ENCODE results near the gene GRM5. TPM values are rescaled to one million over a fixed set of nuclear protein-coding genes. Genes with fewer than 3 reads are reported as not detected.
A peak's percentile ranks its signal among the peaks of the same experiment; 100 is the strongest.
"Not testable (repeated sequence)": the region's sequence is repeated elsewhere in the genome, so short reads cannot be mapped to it uniquely, and the experiment has no call there.

GRM5 gene
- 0.05 TPM for polyA plus RNA-seq (ENCODE audit: insufficient read length)

- DNase-seq = not testable (repeated sequence)
Observed at GRCh38 chr11:89065651-89066201, at the start of gene GRM5. TSS of gene GRM5 (minus strand) at chr11:89065982. CDS start at chr11:89047872, 18,110 bp downstream.

GRCh38 chr11:89097956-89098355 lies 32.2 kb upstream of the GRM5 start:
- peak; percentile 2 for DNase-seq

- DNase-seq = not testable (repeated sequence)
Observed at GRCh38 chr11:89093806-89094205, 28.0 kb upstream of the GRM5 start.

- DNase-seq = not testable (repeated sequence)
Observed at GRCh38 chr11:89084951-89085350, 19.2 kb upstream of the GRM5 start.

- not testable (repeated sequence) for DNase-seq
Observed at GRCh38 chr11:89070911-89071310, 5.1 kb upstream of the GRM5 start.

GRCh38 chr11:89067264-89067663 lies 1.5 kb upstream of the GRM5 start:
- no peak for DNase-seq

- DNase-seq = no peak
Observed at GRCh38 chr11:89065066-89065465, 716 bp downstream of the GRM5 start.

GRCh38 chr11:89063481-89063951 lies 2.3 kb downstream of the GRM5 start:
- not testable (repeated sequence) for DNase-seq

GRCh38 chr11:89062771-89063298 lies 2.9 kb downstream of the GRM5 start:
- not testable (repeated sequence) for DNase-seq

- DNase-seq = peak; percentile 4
Observed at GRCh38 chr11:89061839-89062238, 3.9 kb downstream of the GRM5 start.

GRCh38 chr11:89057406-89057805 lies 8.4 kb downstream of the GRM5 start:
- DNase-seq = not testable (repeated sequence)

GRCh38 chr11:89052220-89052619 lies 13.6 kb downstream of the GRM5 start:
- DNase-seq = no peak

- not testable (repeated sequence) for DNase-seq
Observed at GRCh38 chr11:89047159-89047558, 18.6 kb downstream of the GRM5 start.

- not testable (repeated sequence) for DNase-seq
Observed at GRCh38 chr11:89043861-89044588, 21.8 kb downstream of the GRM5 start.

GRCh38 chr11:89029671-89030070 lies 36.1 kb downstream of the GRM5 start:
- DNase-seq = not testable (repeated sequence)

- DNase-seq = no peak
Observed at GRCh38 chr11:89021339-89021738, 44.4 kb downstream of the GRM5 start.

- DNase-seq = not testable (repeated sequence)
Observed at GRCh38 chr11:89019827-89020547, 45.8 kb downstream of the GRM5 start.

GRCh38 chr11:89016214-89016613 lies 49.6 kb downstream of the GRM5 start:
- no peak for DNase-seq

- DNase-seq = no peak
Observed at GRCh38 chr11:89015614-89016013, 50.2 kb downstream of the GRM5 start.

GRCh38 chr11:89000852-89001251 lies 64.9 kb downstream of the GRM5 start:
- not testable (repeated sequence) for DNase-seq

- DNase-seq = no peak
Observed at GRCh38 chr11:88979641-88980040, 86.1 kb downstream of the GRM5 start.

GRCh38 chr11:88978992-88979391 lies 86.8 kb downstream of the GRM5 start:
- not testable (repeated sequence) for DNase-seq

GRCh38 chr11:88975441-88975840 lies 90.3 kb downstream of the GRM5 start:
- DNase-seq = not testable (repeated sequence)

Measured in hindlimb muscle (tissue), 1 donor.